HG02571 (cell line): ENCODE data around the gene ACOX2.

ENCODE experiments used
- ATAC-seq: cut with Tn5 transposase; IDR thresholded peaks from one replicate; pipeline ENCODE4 v1.9.1; 2021; ENCODE audit warnings: mild to moderate bottlenecking, moderate library complexity; ENCODE audit not compliant: unreplicated experiment

ACOX2 gene

GRCh38 chr3:58536501-58537411 is at the start of gene ACOX2:
ACOX2 (minus strand) TSS chr3:58537190; CDS start chr3:58535106, 2,084 bp downstream.
- no peak for ATAC-seq

GRCh38 chr3:58585994-58586393 is 49.0 kb upstream of the ACOX2 start:
- no peak for ATAC-seq

GRCh38 chr3:58585005-58585786 is 48.2 kb upstream of the ACOX2 start:
- peak; percentile 69 for ATAC-seq

GRCh38 chr3:58584690-58585004 is 47.7 kb upstream of the ACOX2 start:
- no peak for ATAC-seq

GRCh38 chr3:58581328-58582091 is 44.5 kb upstream of the ACOX2 start:
- ATAC-seq = no peak

- ATAC-seq = no peak
Measured at GRCh38 chr3:58580826-58581327, 43.9 kb upstream of the ACOX2 start.

- no peak for ATAC-seq
Measured at GRCh38 chr3:58578873-58579272, 41.9 kb upstream of the ACOX2 start.

- no peak for ATAC-seq
Measured at GRCh38 chr3:58577269-58577821, 40.4 kb upstream of the ACOX2 start, which contains the start of gene FAM107A. FAM107A (minus strand) TSS chr3:58577391; CDS start chr3:58569860, 7,531 bp downstream.

- no peak for ATAC-seq
Measured at GRCh38 chr3:58576716-58577115, 39.7 kb upstream of the ACOX2 start.

GRCh38 chr3:58575971-58576652 is 39.1 kb upstream of the ACOX2 start:
- no peak for ATAC-seq

GRCh38 chr3:58574682-58575081 is 37.7 kb upstream of the ACOX2 start:
- ATAC-seq = no peak

- no peak for ATAC-seq
Measured at GRCh38 chr3:58574106-58574505, 37.1 kb upstream of the ACOX2 start.

GRCh38 chr3:58573640-58574039 is 36.6 kb upstream of the ACOX2 start:
- no peak for ATAC-seq

- no peak for ATAC-seq
Measured at GRCh38 chr3:58572634-58573230, 35.7 kb upstream of the ACOX2 start.

- no peak for ATAC-seq
Measured at GRCh38 chr3:58572013-58572633, 35.1 kb upstream of the ACOX2 start.

GRCh38 chr3:58570851-58571250 is 33.9 kb upstream of the ACOX2 start:
- no peak for ATAC-seq

GRCh38 chr3:58569287-58570001 is 32.5 kb upstream of the ACOX2 start:
- ATAC-seq = no peak

- ATAC-seq = no peak
Measured at GRCh38 chr3:58568572-58569286, 31.7 kb upstream of the ACOX2 start.
